ENCODE measurements around the gene AMBRA1.

AMBRA1 gene

DNA sequence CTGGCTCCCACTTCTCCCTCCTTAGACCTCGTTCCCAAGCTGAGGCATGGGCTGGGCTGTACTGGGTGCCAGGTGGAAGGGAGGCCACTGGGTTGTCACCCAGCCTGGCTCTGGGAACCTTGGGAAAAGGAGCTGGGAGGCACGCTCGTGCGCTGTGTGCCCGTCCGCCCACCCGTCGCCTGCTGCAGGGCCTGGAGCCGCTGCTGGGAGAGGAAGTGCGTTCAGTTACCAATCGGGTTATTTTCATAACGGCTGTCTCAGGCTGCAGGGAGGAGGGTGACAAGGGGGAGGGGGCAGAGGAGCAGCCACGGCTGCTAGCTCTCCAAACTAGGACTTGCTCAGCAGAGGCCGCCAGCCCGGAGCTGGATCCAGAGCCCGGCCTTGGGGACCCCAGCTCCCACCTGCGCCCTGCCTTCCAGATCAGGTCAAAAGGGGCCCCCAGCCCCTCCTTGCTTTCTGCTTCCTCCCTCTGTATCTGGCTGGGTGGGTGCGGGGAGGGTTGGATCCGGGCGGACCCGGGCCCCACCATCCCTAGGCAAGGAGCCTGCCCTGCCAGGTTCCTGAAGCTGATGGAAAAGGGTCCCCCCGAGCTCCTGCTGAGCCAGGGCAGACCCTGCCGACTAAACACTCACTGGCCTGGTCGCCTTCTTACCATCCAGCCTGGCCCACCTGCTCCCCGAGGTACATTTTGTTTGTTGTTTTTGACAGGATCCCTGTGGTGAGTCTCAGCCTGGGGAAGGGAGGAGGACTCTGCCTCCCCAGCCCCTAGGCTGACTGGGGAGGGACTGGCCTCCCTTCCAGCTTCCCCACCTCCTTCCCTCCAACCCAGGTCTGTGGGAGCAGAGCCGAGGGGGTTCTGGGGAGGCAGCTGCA, 232.3 kb downstream of the AMBRA1 start:
- peak; percentile 61 to 65 for DNase-seq

DNA sequence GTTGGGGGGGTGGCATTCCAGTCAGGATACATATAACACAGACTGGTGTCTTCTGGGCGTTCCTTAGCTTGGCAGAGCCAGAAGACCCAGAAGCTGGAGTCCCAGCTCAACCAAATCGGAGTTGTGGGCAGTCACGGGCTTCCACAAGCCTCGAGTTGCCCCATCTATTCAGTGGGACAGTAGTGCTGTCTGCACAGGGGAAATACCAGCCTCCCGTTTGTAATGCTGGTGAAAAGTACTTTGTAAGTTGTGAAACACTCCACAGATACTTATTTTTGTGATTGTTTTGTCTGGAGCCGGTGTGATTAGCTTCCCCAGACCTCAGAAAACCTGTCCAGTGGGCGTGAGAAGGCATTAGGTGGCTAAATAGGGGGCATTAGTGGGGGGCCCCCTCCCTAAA, 232.9 kb downstream of the AMBRA1 start:
- no peak for DNase-seq

GRCh38 chr11:46359953-46360352, 233.9 kb downstream of the AMBRA1 start:
- DNase-seq: no peak

GRCh38 chr11:46357483-46357936, 236.3 kb downstream of the AMBRA1 start:
- no peak for DNase-seq

DNA sequence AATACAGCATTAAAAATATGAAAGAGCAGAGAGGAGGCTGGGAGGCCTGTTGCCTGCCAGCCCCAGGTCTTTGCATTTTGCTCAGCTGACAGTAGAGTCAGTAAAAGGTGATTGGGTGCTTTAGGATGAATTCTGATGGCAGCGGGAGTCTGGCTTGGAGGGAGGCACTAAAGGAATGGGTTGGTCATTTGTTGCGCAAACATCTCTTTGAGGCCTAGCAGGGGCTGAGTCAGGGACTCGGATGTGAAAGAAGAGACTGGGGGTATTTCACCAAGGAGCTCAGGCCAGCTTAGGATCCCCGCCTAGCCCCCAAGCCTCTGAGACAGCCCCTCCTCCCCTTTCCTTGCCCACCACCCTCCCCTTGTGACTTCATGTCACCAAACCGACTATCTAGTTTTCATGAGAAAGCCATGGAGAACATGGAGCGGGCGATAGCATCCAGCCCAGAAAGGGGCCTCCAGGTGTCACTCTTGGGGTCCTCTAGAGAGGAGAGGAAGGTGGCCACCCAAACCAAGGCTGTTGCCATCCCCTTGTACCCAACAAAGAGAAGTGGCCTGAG, 236.8 kb downstream of the AMBRA1 start:
- DNase-seq: no peak

- DNase-seq: no peak
Observed at GRCh38 chr11:46353698-46354097, 240.1 kb downstream of the AMBRA1 start.

DNA sequence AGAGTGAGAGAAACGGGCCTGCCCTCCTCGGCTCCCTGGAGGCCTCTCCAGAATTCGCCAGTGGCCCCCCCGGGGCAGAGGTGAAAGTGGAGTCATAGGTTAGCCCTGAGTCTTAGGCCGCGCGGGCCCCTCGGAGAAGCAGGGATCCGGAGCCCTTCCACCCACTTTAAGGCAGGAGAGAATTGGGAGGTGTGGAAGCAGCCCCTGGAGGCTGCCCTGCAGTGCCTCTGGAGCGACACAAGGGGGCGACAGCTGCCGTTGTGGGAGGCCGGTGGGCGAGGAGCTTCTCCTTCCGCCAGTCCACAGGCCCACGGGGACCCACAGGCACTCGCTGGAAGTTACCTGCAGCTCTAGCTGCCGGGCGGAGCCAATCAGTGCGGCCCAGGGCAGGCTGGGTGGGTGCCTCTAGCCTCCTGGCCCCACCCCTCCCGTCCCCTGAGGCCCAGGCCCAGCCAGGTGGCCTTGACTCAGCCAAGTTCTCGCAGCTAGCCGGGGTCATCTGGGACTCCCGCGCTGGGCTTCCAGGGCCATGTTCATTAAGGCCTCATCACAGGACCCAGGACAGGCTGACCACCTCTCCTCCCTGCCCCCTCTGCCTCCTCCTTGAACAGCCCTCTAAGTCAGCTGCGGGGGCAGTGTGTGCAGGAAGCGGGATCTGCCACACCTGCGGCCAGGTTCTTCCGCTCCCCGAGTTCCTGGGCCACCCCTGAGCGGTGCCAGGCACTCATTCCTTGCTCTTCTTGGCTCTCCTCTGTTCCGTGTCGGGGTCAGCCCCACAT, 241.6 kb downstream of the AMBRA1 start:
- peak; percentile 79 to 86 for DNase-seq

GRCh38 chr11:46351606-46352005, 242.2 kb downstream of the AMBRA1 start:
- no peak for DNase-seq

DNA sequence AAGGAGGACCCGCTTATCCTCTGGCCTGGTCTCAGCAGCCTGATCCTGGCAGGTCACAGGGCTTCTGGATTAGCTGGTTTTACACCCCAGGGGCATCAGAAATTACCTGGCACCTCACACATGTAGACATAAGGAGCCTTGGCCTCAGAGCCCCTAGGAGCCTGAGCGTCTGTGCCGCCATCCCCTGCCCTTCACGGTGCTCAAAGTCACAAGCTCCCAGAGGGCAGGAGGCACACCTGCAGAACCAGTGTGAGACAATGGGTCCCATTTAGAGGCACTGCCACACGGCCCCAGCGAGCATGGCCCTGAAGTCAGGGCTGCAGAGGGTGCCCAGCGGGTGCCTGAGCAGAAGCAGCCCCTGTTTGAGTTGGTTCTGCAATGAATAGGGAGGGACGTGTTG, 242.7 kb downstream of the AMBRA1 start:
- no peak for DNase-seq

DNA sequence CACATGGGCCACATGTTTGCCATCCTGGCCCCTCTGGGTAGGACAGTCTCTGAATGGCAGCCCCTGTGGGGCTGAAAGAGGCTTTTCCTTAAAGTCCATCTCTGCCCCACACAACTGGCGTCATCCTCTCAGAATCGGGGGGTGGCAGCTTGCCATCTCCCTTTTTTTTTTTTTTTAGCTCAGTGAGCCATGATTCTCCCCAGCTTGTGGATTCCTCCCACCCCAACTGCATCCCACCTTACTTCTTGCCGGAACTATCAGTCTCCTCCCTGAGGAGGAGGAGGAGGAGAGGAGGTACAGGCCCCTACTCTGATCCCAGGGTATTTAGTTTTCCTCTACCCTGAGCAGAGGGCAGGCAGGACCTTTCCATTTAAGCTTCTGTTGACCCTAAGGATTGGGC, 243.1 kb downstream of the AMBRA1 start:
- DNase-seq: no peak

DNA sequence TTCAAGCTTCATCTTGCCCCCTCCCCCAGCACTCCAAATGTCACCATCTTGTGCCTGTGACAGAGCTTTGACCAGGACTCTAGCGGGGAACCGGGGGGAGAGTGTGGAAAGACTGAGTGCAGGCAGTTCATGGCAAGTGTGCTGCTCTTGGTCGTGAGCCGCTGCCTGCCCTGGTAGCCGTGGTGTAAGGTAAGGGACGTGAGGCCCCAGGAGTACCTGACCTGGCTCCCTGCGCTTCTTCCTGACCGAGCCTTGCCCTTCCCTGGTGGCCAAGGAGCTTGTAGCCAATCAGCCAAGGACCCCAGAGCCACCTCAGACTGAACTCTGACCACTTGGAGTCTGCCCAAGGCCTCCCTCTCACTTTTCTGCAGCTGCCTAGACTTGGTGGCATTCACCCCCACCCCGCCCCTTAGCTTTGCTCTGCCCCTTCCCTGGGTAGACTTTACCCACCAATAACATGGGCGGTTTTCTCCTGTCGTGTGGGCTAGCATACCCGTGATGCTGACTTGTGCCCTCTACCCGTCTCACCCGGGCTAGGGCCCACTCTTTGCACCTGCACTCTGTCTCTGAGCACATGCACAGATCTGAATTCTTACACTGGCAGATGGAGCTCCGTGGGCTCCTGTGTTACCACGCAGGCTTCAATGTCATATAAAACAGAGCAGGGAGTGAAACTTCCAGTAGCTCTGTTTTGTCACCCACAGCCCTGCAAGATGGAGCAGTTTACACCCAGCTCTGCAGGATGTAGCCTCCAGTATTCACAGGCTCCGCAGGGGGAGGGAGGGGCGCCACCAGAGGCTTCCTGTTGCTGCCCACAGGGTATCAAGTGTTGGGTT, 245.0 kb downstream of the AMBRA1 start:
- DNase-seq: peak; percentile 46 to 67

GRCh38 chr11:46347637-46348311, 246.0 kb downstream of the AMBRA1 start:
- no peak for DNase-seq

GRCh38 chr11:46346886-46347636, 246.8 kb downstream of the AMBRA1 start, which contains the start of gene DGKZ:
TSS of gene DGKZ (plus strand) at chr11:46347463. CDS start at chr11:46347660, 197 bp downstream.
- DNase-seq: peak; percentile 92 to 93

Data from CD4-positive, alpha-beta T cell treated with Interleukin-1 beta for 1 hour (primary cell).